ENCODE data around the gene MDM2. TPM values are rescaled to one million over a fixed set of nuclear protein-coding genes. Genes with fewer than 3 reads are reported as not detected.
A peak's percentile ranks its signal among the peaks of the same experiment; 100 is the strongest.
"Not testable (repeated sequence)": the region's sequence is repeated elsewhere in the genome, so short reads cannot be mapped to it uniquely, and the experiment has no call there.

The MDM2 gene
- total RNA-seq, 1 experiment from 2014 or later = 207 TPM

DNA sequence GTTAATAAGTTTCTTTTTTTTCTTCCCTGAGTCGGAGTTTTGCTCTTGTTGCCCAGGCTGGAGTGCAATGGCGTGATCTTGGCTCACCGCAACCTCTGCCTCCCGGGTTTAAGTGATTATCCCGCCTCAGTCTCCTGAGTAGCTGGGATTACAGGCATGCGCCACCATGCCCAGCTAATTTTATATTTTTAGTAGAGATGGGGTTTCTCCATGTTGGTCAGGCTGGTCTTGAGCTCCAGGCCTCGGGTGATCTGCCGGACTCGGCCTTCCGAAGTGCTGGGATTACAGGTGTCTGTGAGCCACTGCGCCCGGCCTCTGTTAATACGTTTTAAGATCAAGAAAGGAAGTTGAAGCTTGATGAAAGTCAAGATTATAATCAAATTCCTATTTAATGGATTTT, 11.5 kb downstream of the MDM2 start:
- not testable (repeated sequence) for H3K9me3 Mint-ChIP-seq; H3K4me3 Mint-ChIP-seq; ATAC-seq; H3K4me1 Mint-ChIP-seq; DNase-seq (ENCODE audit: low spot score); H3K27me3 Mint-ChIP-seq (ENCODE audit: low read depth)
- Mint-ChIP-seq H3K27ac (peak overlapping the region; percentile 27; the same call in 1 of the 2 replicates), H3K36me3 (peaks cover 69% of the 10 kb centered on the region)
- POLR2A ChIA-PET = interaction anchor here (1.0 kb wide), 1 partner anchor 12 kb away, joined by 3 read pairs; the partner anchor contains the start of gene MDM2
- CTCF ChIA-PET = interaction anchor here (1.1 kb wide), 1 partner anchor 12 kb away, joined by 4 read pairs; the partner anchor contains the start of gene MDM2

- H3K27ac Mint-ChIP-seq = peak overlapping the region; percentile 72; the same call in 1 of the 2 replicates
- ChIA-PET CTCF (interaction anchor here (1.8 kb wide), 1 partner anchor 9 kb away, joined by 8 read pairs; no protein-coding TSS in a partner anchor), POLR2A (interaction anchor here (1.4 kb wide), 1 partner anchor 13 kb away, joined by 3 read pairs; no protein-coding TSS in a partner anchor)
- TF ChIP-seq ZNF671 (CRISPR knock-in tag; IDR thresholded peaks at IDR 0.05) = no peak
- TF ChIP-seq PREB (CRISPR knock-in tag; IDR thresholded peaks at IDR 0.05; ENCODE audit: borderline replicate concordance) = no peak
- TF ChIP-seq, protein P1, sequence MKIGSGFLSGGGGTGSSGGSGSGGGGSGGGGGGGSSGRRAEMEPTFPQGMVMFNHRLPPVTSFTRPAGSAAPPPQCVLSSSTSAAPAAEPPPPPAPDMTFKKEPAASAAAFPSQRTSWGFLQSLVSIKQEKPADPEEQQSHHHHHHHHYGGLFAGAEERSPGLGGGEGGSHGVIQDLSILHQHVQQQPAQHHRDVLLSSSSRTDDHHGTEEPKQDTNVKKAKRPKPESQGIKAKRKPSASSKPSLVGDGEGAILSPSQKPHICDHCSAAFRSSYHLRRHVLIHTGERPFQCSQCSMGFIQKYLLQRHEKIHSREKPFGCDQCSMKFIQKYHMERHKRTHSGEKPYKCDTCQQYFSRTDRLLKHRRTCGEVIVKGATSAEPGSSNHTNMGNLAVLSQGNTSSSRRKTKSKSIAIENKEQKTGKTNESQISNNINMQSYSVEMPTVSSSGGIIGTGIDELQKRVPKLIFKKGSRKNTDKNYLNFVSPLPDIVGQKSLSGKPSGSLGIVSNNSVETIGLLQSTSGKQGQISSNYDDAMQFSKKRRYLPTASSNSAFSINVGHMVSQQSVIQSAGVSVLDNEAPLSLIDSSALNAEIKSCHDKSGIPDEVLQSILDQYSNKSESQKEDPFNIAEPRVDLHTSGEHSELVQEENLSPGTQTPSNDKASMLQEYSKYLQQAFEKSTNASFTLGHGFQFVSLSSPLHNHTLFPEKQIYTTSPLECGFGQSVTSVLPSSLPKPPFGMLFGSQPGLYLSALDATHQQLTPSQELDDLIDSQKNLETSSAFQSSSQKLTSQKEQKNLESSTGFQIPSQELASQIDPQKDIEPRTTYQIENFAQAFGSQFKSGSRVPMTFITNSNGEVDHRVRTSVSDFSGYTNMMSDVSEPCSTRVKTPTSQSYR (CRISPR knock-in tag; IDR thresholded peaks at IDR 0.05) = no peak
- no peak for TF ChIP-seq HMGA2 (CRISPR knock-in tag; IDR thresholded peaks at IDR 0.05)
- TF ChIP-seq, protein P2, sequence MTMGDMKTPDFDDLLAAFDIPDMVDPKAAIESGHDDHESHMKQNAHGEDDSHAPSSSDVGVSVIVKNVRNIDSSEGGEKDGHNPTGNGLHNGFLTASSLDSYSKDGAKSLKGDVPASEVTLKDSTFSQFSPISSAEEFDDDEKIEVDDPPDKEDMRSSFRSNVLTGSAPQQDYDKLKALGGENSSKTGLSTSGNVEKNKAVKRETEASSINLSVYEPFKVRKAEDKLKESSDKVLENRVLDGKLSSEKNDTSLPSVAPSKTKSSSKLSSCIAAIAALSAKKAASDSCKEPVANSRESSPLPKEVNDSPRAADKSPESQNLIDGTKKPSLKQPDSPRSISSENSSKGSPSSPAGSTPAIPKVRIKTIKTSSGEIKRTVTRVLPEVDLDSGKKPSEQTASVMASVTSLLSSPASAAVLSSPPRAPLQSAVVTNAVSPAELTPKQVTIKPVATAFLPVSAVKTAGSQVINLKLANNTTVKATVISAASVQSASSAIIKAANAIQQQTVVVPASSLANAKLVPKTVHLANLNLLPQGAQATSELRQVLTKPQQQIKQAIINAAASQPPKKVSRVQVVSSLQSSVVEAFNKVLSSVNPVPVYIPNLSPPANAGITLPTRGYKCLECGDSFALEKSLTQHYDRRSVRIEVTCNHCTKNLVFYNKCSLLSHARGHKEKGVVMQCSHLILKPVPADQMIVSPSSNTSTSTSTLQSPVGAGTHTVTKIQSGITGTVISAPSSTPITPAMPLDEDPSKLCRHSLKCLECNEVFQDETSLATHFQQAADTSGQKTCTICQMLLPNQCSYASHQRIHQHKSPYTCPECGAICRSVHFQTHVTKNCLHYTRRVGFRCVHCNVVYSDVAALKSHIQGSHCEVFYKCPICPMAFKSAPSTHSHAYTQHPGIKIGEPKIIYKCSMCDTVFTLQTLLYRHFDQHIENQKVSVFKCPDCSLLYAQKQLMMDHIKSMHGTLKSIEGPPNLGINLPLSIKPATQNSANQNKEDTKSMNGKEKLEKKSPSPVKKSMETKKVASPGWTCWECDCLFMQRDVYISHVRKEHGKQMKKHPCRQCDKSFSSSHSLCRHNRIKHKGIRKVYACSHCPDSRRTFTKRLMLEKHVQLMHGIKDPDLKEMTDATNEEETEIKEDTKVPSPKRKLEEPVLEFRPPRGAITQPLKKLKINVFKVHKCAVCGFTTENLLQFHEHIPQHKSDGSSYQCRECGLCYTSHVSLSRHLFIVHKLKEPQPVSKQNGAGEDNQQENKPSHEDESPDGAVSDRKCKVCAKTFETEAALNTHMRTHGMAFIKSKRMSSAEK (CRISPR knock-in tag; IDR thresholded peaks at IDR 0.05; ENCODE audit: borderline replicate concordance) = no peak
- TF ChIP-seq ARID4B (CRISPR knock-in tag; IDR thresholded peaks at IDR 0.05; ENCODE audit: borderline replicate concordance) = no peak
- H3K4me1 Mint-ChIP-seq = no peaks in the 10 kb centered on the region
- peaks cover 66% of the 10 kb centered on the region for H3K36me3 Mint-ChIP-seq
- H3K4me3 Mint-ChIP-seq = no peak overlapping the region
- H3K27me3 Mint-ChIP-seq (ENCODE audit: low read depth) = no peaks in the 10 kb centered on the region
- DNase-seq (ENCODE audit: low spot score) (no peak), ATAC-seq (no peak)
- no peaks in the 10 kb centered on the region for H3K9me3 Mint-ChIP-seq
These were observed 13.6 kb downstream of the MDM2 start for GRCh38 chr12:68821357-68822188.
